Cerebellar cortex (tissue), 1 donor: ENCODE results near the gene MSL3B.

Experiments
- DNase-seq: peaks from one replicate; pipeline ENCODE4 v3.0.0-alpha.2; 2015; ENCODE audit warnings: low spot score

MSL3B gene

DNA sequence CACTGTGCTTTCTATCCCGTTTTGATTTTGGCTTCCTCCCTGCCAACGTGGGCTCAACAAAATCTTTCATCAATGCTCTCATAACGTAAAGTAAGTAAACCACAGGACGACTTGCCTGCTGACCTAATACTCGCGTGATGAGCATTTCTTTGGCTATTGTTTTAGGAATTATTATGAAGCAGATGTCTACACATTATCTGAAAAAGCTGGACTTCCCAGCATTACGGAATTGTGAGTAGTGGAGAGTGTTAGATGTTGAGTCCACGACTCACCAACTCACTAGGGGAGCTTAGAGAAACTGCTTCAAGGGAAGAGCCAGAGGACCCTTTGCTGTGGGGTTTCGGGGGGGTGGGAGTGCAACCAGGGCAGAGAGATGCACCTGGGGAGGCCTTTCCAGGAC is 35.8 kb downstream of the MSL3B start:
- DNase-seq: no peak

DNA sequence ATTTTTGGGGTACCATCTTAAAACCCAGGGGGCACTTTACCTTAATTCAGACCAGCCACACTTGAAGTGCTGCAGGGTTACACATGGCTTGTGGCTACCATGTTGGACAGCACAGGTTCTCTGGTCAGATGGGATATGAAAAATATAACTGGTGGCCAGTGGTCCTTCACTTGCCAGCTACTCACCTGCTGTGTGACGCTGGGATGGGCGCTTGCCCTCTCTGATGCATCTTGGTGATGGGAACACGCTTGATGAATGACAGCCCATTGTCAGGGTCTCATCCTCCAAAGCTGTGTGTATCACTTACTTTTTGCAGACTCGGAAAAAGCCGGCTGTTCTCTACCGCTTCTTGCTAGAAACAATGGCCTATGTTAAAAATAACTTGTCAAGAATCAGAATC is 36.3 kb downstream of the MSL3B start:
- DNase-seq: no peak

GRCh38 chr2:233831011-233831721 is 37.0 kb downstream of the MSL3B start:
- no peak for DNase-seq

DNA sequence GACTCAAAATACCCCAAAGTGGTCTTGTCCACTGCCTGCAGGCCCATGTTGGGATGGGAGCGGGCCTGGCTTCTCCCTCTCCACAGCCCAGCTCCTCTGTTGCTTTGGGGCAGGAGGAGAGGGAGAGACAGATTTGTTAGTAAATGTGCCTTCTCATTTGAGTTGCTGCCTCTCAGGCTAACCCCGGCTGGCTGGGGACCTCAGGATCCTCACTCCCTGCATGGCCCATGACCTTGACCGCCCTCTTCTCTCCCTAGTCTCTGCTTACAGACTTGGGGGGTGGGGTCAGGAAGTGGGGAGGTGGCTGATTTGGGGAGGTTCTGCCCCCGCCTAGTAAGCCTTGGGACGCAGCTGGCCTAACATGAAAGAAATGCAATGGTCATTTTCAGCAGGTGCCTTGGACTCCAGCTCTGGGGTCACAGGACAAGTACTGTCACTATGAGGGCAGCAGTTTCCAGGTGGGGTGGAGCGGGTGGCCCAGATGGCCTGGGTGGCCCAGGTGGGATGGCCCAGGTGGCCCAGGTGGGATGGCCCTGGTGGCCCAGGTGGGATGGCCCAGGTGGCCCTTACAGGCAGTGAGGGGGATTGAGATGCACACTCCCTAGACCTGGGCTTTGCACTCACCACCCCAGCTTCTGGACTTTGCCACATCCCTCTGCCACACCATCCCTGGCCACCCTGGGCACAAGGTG is 37.9 kb downstream of the MSL3B start:
- no peak for DNase-seq

GRCh38 chr2:233829193-233830110 is 38.7 kb downstream of the MSL3B start:
- DNase-seq: no peak

GRCh38 chr2:233828546-233829192 is 39.5 kb downstream of the MSL3B start:
- no peak for DNase-seq

- no peak for DNase-seq
These were observed 43.8 kb downstream of the MSL3B start for GRCh38 chr2:233824373-233824772.

GRCh38 chr2:233823731-233824121 is 44.5 kb downstream of the MSL3B start:
- DNase-seq: no peak

DNA sequence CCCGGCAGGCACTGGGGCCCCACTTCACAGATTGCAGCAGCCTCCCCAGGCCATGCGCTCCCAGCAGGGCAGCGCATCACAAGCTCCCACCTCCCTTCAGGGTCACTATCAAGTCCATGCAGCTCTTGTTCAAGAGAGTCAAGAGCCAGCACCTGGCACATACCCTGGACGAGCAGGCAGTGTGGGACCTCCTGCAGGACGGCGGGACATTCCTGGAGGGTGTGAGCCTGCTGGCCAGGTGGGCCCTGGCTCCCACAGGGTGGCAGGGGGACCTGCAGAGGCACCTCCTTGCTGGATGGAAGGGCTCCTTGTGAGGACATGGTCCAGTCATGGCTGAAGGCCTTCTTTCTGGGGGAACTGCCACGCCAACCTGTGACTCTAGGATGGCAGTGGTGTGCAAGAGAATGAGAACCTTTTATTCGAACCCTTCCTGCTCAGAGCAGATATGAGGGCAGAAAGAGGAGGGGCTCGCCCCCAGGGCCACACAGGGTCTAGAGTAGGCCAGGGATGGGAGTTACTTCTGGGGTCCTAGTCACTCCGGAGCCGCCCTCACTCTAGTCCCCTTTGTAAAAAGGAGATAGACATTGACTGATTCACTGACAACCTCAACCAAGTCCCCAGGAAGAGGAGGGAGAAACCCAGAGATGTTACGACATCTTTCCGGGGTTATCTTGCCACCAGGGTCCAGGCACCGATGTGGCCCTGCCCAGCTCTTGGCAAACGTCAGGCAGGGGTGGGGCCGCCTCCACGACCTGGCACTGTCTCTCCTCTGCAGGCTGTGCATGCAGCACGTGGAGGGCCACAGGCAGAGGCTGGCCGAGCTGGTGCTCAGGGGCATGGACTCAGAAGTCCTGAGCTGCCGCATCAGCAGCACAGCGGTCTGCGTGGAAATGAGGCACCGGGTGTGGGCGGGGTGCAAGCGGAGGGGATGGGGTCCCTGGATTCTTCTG is 45.1 kb downstream of the MSL3B start:
- no peak for DNase-seq

DNA sequence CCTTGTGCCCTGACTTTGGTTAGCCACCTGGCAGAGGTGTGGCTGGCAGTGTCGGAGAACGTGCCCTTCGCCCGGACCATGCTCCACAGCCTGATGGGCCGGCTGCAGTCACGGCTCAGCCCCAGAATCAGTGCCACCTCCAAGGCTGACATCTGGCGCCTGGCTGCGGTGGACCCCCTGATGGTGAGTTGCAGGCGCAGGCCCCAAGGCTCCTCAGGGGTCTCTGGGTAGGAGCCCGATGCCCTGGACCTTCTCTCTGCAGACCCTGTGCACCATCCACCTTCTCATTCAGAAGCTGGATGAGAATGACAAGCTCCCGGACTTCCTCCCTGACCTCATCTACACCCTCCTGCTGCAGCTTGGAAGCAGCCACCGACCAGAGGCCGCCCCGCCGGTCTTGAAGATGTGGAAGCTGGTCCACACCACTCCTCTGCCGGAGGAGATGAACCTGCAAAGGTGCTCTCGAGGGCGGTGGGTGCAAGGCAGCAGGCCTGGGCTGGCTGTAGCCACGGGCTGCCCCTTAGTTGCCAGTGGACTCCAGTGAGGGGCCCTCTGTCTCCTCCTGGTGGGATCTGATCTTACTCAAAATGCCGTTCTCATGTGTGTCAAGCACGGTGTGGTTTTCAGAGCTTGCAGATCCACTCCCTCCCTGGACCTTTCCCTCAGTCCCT is 46.0 kb downstream of the MSL3B start:
- DNase-seq: no peak

- no peak for DNase-seq
These were observed 46.5 kb downstream of the MSL3B start for GRCh38 chr2:233821709-233822100.

GRCh38 chr2:233821196-233821595 is 47.0 kb downstream of the MSL3B start:
- no peak for DNase-seq

GRCh38 chr2:233820774-233821105 is 47.4 kb downstream of the MSL3B start:
- no peak for DNase-seq

- no peak for DNase-seq
These were observed 48.1 kb downstream of the MSL3B start for GRCh38 chr2:233819884-233820773.

DNA sequence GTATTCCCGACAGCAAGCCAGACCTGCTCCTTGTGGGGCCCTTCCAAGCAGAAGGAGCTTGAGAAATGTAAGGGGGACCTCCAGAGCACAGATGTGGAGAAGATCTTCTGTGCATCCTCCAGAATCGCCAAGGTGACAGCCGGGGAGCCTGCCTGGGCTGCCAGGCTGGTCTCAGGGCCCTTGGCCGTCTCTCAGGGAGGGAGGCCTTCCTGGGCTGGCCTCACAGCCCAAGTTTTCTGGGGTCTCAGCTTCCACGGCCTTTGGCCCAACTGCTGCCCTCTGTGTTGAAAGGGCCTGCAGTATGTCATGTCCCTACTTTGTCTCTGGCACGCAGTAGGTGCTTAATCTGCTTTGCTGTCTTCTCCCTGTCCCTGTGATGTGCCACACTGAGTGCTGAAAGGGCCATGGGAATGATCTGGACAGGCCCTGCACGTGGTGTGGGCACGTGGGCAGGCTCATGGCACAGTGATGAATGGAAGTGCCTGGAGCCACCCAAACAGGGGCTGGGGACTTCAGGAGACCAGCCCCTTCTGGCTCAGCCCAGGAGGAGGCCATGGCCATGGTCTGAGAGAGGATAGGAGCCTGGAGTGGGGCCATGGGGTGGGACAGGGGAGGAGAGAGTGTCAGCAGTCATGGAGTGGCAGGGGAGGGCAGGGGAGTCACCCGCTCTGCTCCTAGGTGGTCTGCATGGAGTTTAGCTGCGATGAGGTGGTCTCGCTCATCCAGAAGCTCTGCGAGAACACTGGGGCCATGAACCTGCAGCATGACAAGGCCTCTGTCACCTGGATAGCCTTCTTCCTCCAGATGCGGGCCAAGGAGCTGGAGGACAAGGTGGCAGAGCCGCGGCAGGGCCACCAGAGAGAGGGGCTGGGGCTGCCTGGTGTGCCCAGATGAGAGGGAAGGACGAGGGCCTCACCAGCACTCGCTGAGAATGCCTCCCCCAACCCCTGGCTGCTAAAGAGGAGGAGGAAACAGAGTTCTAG is 49.3 kb downstream of the MSL3B start:
- DNase-seq: no peak

GRCh38 chr2:233817995-233818638 is 50.1 kb downstream of the MSL3B start:
- DNase-seq: no peak

DNA sequence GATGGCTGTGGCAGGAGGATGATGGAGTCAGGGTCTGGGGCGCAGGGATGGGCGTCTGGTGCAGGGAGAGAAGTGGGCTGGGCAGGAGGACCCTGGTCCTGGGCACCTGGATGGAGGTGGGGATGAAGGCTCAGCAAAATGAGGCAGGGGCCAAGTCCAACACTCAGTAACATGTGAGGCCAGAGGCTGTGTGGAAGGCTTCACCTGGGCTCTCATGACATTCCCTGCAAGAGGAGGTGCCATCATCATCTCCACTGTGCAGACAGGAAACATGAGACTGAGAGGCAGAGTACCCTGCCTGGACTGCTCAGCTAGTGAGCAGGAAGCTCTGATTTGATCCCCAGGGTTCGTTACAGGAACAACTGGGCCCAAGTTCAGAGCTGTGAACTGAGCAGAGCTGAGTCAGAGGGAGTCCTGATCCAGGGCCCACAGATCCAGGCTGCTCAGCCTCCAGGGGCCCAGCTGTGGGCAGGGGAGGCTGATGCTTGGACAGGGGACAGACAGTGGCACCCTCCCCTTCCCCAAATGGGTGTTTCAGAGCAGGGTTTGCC is 50.8 kb downstream of the MSL3B start:
- DNase-seq: no peak

GRCh38 chr2:233816771-233817170 is 51.4 kb downstream of the MSL3B start:
- DNase-seq: no peak
